Astrocyte of the cerebellum (primary cell): Measurements from ENCODE around the gene PDGFRB.

Experiments
- DNase-seq: peaks from one replicate; pipeline ENCODE4 v3.0.0-alpha.2; 2011; ENCODE audit warnings: low read depth
- H3K4me3 ChIP-seq: 2 replicates; pipeline ENCODE4 v1.5.1; 2011; ENCODE audit warnings: mild to moderate bottlenecking, low read depth, low read length, moderate library complexity
- CTCF ChIP-seq: IDR thresholded peaks from 2 replicates; pipeline ENCODE4 v1.5.1; 2012; ENCODE audit warnings: low read length, low read depth, moderate library complexity, mild to moderate bottlenecking; ENCODE audit errors: missing control alignments
- in situ Hi-C: cut with HindIII; loops from 2 replicates; pipeline ENCODE4 v1.10.0; 2017; ENCODE audit warnings: low sequenced_read_pairs

The PDGFRB gene

DNA sequence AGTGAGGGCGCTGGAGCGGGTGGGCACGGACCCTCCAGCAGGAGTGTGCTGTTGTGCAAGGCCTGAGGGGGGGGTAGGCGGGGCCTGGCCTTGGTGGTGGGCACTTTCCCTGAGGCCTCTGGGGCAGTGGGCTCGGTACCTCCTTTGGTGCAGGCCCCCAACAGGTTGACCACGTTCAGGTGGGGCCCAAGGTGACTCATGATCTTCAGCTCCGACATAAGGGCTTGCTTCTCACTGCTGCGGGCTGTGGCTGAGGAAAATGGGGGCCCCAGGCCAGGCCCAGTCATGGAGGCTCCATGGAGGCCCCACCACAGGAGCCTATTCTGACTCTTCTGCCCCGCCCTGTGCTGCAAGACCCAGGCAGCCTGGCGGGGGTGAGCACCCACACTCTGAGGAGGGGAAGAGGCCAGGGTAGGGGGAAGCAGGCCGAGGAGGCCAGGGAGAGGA, 31.5 kb downstream of the PDGFRB start:
- in situ Hi-C loops, result no loop called here
- DNase-seq, result no peak
- no peak for TF ChIP-seq CTCF
- no peak overlapping the region for H3K4me3 ChIP-seq

GRCh38 chr5:150123542-150123941, 32.1 kb downstream of the PDGFRB start:
- DNase-seq, result no peak
- in situ Hi-C loops, result no loop called here
- H3K4me3 ChIP-seq, result no peak overlapping the region
- no peak for TF ChIP-seq CTCF

GRCh38 chr5:150122536-150123481, 32.8 kb downstream of the PDGFRB start:
- DNase-seq, result no peak
- in situ Hi-C loops, result no loop called here
- TF ChIP-seq CTCF, result no peak
- H3K4me3 ChIP-seq, result no peak overlapping the region

GRCh38 chr5:150122158-150122510, 33.5 kb downstream of the PDGFRB start:
- DNase-seq, result no peak
- in situ Hi-C loops, result no loop called here
- peak; percentile 47 for TF ChIP-seq CTCF
- no peak overlapping the region for H3K4me3 ChIP-seq

DNA sequence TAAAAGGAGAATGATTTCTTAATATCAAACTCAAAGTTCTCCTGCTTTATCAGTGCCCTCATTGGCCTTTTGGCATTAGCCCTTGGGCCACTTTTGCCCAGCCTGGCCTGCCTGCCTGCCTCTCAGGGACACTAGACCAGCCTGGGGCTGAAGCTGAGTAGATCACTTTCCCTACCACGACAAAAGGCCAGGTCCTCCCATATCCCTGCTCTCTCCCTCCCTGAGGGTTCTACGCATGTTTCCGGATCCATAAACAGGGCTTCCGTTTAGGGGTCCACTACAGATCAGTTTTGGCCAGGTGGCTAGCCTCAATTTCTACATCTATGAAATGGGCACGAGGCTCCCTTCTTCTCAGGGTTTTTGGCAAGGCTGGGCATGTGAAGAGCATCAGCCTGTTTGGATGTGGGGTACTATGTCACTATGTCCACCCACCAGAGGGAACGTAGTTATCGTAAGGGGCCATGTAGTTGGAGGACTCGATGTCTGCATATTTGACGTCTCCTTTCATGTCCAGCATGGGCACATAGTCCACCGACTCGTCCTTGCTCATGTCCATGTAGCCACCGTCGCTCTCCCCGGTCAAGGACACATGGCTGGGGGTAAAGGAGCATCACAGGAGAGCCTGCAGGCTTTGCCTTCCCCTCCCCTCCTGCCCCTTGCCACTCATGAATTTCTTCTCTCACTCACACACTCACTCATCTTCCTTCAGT, 34.0 kb downstream of the PDGFRB start:
- TF ChIP-seq CTCF, result no peak
- in situ Hi-C loops, result no loop called here
- H3K4me3 ChIP-seq, result no peak overlapping the region
- DNase-seq, result no peak

DNA sequence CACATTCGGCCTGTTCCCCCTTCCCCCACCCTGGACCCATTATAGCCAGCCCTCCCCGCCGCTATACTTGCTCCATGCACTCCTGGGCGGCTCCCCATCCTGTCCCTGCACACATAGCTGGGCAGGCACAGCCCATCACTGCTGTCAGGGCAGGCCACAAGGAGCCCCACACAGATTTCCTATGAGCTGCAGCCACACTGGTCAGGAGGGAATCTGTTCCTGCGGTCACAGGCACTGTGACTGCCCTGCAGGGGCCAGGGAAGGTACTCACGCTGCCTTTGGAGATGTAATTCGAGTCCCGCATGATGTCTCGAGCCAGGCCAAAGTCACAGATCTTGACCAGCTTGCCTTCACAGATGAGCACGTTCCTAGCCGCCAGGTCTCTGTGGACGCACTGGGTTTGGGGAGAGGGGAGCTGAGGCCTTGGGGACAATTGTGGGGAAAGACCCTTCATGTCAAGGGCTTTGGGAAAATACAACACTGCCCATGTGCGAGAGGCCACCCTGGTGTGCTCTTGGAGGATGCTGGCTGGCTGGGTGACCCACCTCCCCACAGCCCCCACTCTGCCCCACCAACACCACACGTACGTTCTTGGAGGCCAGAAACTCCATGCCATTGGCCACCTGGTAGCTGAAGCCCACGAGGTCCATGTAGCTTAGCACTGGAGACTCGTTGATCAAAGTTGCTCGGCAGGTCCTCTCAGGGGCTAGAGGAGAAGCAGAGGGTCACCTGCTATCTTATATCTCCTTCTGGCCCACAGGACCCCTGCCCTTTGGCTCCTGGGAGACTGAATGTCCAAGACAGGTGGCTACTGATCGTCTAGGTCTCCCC, 34.8 kb downstream of the PDGFRB start:
- no peak overlapping the region for H3K4me3 ChIP-seq
- in situ Hi-C loops, result no loop called here
- no peak for DNase-seq
- no peak for TF ChIP-seq CTCF
